Hematopoietic multipotent progenitor cell treated with erythropoietin and hydrocortisone succinate and interleukin-3 and kit ligand, for 4 days (in vitro differentiated cells): ENCODE data around the gene HAO2.
"Not testable (repeated sequence)": the region's sequence is repeated elsewhere in the genome, so short reads cannot be mapped to it uniquely, and the experiment has no call there.

Experiments used
- DNase-seq: peaks from one replicate; pipeline ENCODE4 v3.0.0-alpha.2; 2015

Gene HAO2

DNA sequence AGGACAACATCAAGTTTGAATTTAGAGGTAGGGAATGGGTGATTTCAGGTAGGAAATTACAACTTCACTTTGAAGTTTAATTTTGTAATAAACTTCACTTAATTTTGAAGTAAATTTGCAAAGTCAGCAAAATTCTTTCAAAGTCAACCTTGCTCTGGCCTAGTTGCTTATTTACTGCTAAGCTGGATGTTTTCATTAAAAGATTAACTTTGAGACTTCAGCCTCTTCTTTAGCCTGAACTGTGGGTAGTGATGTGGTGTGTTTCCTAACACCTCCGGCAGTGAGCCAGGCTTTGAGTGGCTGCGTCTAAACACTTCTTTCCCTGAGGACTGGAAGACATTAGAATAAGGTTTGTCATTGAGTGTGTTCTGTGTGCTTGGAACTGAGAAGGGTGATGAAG, at the start of gene HAO2:
Gene HAO2, plus strand, starts transcription at position 232 of the 400 bp plus-strand sequence. CDS start 12,301 bp downstream, outside the sequence.
- DNase-seq, result no peak

DNA sequence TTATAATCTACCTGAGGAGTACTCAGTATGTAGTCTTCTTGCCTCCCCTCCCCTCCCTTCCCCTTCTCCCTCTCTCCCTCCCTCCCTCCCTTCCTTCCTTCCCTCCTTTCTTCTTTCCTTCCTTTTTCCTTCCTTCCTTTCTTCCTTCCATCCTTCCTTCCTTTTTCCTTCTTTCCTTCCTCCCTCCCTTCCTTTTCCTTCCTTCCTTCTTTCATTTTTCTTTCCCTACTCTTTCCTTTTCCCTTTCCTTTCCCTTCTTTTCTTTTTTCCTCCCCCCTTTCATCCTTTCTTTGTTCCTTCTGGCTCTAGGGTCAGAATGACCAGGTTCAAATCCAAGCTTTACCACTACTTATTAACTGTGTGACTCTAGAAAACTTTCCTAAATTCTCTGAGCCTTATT, 48.5 kb upstream of the HAO2 start:
- no peak for DNase-seq

DNA sequence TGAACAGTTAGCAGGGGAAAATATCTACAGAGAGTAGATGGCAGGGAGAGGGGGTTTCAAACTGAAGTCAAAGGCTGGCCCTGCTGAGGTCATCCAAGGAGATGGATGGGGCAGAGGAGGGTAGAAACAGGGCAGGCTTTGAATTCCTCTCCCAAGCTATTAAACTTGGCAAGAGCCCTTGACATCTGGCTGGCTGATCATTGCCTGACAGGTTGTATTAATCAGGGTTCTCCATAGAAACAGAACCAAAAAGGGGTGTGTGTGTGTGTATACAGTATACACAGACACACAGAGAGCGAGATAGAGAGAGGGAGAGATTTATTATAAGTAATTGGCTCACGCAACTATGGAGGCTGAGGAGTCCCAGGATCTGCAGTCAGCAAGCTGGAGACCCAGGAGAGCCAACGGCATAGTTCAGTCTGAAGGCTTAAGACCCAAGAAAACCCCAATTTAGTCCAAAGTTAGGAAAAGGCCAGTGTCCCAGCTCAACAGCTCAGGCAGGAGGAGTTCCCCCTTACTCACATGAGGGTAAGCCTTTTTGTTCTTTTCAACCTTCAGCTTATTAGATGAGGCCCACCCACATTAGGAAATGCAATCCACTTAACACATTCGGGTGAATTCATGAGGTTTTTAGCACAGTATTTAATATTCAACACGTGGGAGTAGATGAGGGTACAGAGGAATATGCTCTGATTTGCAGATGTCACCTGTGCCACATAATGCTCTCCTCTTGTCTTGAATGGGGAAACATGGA, 46.7 kb upstream of the HAO2 start:
- DNase-seq, result no peak

DNA sequence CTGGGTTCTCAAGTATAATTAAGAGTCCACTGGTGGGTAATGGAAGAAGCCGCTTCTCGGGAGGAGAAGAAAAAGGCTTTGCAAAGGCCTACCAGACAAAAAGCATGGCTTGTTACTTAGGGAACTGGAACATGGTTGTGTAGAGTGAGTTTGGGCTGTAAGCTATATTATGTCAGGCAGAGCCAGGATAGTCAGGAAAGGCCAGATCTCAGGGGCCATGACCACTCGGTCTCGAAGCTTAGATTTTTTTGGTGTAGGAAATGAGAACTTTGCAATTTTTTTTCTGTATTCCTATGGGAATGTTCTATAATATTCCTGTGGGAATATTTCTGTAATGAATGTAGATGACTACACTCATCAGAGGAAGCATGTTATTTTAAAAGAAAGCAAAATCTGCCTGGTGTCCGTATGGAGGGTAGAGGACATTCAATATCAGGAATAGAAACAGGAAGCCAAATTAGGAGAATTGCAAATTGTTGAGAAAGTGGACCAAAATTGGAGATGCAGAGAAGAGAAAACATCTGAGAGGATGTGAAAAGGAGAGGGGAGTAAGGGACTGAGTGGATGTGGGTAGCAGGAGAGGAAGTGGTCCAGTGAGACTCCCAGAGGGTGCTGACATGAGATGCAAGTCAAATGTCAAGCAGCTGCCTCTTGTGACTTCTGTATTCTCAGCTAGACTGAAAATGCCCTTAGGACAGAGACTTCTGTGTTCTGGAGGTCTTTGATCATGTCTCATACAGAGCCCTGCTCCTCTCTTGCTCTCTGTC, 45.2 kb upstream of the HAO2 start:
- peak; percentile 22 for DNase-seq

DNA sequence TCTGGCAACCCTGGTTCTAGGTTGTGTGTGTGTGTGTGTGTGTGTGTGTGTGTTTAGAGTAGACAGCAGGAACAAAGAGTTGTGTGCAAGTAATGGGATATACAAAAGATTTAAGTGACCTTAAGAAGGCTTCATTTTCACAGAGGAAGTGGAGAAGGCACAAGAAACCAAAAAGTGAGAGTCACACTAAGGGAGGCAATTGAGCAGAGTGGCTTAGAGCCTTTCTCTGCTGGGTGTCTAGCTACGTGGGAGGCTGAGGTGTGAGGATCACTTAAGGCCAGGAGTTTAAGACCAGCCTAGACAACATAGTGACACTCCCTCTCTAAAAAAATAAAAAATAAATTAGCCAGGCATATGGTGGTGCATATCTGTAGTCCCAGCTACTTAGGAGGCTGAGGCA, 44.4 kb upstream of the HAO2 start:
- DNase-seq, result no peak

DNA sequence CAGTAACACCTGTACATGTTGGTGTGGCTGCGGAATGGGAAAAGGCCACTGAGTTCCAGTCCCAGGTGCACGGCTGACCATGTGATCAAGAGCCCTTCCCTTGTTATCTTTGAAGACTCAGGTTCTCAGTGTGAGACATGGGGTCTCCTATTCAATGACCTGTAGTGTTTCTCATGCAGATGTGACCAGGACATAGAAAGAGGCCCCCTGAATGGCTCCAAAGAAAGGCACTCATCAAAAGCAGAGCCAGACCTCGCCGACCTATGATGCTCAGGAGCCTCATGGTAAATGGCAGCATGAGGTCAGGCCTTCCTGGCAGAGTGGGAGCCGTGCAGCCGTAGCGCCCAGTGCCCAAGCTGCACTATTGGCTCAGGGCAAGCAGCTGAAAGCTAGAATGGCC, 42.3 kb upstream of the HAO2 start:
- no peak for DNase-seq

DNA sequence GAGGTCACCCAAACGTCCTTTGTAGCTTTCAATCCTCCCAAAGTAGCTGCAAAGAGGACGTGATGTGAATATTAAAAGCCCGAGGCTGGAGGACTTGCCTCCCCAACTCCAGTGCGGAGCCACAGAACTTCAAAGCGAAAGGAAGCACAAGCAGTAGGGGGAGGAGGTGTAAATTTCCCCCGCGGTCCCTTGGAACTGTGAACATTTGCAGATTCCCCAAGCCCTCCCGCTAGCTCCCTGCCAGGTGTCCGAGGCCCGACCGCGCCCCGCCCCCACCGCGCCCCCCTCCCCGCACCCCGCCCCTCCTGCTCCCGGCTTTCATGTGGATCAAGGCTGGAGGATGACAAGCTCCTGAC, 41.5 kb upstream of the HAO2 start:
- peak; percentile 3 for DNase-seq

DNA sequence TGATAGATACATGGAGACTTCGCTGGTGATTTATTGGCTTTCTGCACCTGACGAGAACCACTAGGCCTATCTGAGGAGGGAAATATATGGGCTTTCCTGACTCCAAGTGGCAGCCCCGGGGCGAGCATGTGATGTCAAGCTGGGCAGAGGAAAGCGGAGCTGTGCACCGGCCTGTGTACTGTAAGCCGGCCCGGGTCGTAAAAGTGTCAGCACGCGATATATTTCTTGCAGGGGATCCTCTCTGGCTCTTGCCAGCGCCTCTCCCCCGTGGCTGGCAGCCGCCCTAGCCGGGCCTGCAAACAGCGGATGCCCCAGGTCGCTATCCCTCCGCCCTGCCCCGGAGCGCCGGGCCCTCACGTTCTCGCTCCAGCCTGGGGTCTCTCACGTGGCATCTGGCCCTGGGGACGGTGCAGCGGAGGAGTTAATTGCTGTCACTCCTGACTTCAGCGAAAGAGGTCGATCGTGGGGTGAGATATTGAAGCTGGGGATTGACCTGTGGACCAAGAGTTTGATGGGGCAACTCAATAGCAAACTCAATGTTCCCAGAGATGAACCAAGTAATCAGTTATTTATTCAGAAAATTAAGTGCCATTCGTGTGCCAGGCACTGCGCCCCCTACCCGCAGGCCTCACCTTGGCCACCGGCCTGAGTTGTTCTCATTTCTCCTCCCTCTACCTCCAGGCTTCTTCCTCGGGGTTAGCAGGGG, 41.0 kb upstream of the HAO2 start:
- peak; percentile 53 for DNase-seq

DNA sequence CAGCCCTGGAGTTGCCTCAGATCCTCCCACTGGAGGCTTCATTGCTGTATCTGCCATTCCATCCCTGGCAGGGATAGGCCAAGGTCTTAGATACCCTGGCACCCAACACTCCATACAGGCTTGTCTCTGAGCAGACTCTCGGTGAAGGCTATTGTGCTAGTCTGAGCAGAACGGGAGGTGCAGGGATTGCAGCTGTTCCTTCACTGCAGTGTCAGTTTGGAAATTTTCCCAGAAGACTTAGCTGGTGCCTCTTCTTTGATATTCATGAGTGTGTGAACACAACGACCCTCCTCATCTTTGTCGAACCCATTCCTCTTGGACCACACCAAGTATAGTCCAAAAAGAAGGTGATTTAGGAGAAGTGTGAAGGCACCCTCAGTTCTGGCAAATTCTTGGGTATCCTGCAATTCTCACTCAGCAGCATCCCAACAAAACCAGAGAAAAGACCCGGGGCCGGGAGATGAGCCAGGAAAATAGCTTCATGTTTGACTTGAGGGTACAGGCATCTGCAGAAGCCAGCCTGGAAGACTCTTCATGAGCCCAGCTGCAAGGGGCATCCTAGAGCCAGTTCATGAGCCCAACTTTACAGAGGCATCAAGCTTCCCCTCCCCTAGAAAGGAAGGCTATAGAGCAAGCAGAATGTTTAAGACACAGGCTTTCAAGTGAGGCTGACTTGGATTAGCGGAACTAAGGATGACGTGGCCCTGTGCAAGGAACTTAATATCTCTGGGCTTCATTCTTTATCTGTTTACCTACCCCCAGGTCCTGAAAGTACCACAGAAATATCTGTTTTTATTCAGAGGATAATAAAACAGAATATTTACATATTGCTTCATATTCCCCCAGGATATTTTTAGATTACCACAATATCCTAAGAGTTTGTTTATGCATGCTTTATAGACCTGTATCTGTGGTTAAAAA, 38.8 kb upstream of the HAO2 start:
- DNase-seq, result no peak

DNA sequence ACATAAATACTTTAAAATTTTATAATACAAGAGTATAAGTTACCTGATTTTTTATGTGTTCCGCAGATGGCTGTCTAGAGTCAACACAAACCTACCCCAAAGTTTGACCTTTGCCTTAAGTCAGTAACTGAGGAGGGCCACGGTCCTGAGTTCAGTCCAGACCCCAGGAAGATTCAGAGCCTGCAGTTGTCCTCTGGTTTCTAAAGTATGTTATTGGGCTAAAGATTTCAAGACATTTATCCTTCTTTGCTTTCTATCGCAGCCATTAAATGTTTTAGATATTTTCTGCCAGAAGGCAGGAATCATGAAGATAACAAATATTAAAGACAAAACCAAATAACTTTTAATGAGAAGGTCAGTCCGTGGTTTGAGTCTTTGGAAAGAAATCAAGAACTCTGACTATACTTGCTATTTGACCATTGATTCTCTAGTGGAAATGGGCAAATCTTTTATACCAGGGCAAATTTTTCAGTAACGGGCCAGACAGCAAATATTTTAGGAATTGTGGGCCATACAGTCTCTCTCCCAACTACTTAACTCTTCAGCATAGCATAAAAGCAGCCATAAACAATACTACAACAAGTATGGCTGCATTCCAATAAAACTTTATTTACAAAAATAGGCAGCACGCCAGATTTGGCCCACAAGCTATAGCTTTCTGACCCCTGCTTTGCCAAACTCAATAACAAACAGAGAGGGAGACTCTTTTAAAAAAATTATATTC, 38.0 kb upstream of the HAO2 start:
- no peak for DNase-seq

DNA sequence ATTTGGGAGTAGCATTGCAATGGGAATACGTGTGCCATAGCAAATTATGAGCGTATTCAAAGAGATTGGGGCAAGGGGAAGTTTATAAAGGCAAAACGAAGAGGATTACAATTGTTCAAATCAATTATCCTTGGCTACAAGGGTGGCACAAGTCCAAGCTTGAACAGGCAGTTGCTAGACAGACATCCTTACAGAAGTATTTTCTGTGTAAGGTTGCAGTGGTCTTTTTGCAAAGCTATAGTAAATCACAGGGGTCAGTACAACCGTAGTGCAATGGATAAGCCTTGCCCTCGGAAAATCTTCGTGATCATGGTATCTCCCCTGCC, 37.4 kb upstream of the HAO2 start:
- DNase-seq, result no peak

DNA sequence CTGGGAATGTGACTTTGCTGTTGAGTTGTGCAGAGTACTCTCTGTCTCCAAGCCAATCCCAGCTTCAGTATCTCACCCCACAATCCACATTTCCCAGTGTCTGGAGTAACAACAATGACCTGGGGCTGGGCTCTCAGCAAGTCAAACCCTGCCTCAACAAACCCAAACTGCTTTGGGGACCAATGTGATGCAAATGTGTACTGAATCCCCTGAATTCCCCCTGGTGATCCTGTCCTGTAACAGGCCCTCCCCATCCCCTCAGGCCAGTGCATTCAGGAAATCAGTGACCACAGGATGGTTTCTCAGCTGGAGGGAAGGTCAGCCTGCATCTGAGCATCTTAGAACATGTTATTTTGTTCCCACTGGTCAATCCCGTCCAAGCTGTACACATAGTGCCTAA, 36.7 kb upstream of the HAO2 start:
- DNase-seq, result no peak

DNA sequence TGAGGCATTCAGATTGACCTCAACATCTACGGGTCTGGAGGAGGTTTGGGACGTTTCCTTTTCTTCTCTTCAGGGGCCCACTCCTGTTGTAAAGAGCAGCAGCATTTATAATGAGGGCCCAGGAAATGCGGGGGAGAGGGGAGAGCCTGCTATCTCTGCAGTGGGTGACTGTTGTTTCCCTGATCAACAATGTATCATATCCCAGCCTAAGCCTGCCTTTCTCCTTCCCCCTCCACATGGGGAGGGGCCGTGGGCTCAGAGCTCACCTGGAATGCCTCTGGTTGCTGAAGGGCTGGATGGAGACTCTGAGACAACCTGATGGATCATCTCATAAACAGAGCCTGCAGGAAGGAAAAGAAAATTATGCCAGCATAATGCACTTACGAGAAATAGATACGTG, 36.0 kb upstream of the HAO2 start:
- no peak for DNase-seq

DNA sequence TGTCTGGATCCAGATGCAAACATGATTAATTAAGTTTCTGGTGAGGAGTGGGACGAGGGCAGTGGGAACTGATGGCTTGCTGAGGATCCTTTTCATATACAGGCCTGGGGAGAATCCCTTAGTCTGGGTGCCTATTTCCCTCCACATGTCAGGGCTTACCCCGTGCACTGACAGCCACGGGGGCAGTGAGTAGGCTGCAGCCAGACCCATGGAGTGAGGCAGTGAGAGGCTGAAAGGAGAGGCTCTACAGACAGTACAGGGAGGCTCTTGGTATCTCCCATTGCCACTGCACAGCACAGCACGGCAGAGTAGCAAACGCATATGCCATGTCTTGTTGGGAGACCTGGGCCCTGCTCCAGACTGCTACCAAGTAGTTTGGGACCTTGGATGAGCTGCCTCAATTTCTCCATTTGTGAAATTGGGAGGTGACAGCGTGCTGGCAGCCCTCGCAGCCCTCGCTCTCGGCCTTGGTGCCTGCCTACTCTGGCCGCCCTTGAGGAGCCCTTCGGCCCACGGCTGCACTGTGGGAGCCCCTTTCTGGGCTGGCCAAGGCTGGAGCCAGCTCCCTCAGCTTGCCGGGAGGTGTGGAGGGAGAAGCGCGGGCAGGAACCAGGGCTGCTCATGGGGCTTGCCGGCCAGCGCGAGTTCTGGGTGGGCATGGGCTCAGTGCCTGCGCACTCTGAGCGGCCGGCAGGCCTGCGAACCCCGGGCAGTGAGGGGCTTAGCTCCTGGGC, 35.3 kb upstream of the HAO2 start:
- no peak for DNase-seq

DNA sequence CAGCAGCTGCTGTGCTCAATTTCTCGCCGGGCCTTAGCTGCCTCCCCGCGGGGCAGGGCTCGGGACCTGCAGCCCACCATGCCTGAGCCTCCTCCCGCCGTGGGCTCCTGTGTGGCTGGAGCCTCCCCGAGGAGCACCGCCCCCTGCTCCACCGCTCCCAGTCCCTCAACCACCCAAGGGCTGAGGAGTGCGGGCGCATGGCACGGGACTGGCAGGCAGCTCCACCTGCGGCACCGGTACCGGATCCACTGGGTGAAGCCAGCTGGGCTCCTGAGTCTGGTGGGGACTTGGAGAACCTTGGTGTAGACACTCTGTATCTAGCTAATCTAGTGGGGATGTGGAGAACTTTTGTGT, 34.7 kb upstream of the HAO2 start:
- DNase-seq, result not testable (repeated sequence)

DNA sequence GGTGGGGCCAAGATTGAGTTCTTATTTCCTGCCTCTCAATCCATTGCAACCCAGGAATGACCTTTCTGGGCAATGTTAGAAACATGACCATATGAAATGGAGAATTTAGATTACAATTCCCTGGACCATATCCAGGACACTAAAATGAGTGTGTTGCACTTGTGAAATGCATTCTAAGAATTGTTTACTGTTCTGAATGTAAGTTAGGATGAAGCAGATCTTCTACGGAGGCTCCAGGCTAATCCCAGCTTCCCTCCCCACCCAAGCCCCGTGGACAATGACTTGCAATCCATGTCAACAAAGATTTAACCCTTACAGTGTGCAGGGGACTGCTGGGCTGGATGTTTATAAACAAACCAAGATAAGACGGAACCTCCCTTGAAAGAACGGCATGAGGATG, 31.7 kb upstream of the HAO2 start:
- no peak for DNase-seq

DNA sequence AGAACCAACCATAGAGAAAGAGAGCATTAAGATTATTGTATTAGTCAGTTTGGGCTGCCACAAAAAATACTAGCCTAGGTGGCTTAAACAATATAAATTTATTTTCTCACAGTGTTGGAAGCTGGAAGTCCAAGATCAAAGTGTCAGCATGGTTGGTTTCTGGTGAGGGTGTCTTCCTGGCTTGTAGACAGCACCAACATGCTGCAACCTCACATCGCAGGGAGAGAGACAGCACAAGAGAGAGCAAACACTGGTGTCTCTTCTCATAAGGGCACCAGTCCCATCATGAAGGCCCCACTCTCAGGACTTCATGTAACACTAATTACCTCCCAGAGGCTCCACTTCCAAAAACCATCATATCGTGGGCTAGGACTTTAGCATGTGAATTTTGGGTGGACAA, 30.6 kb upstream of the HAO2 start:
- no peak for DNase-seq

DNA sequence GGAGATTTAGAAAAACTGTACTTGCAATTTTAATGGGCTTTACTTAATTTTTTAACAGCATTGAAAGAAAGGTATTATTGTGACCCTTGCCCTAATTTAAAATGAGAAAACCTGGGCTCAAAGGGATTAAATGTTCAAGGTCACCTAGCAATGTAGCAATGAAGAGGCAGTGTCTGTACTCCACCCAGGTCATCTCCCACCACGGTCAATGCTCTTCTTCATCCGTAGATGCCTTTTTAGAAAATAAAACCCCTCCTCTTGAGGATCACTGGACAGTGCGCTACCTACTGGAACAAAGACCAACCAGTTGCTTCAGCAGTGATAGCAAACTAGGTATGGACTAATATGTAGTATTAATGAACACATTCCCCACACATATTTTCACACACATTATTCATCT, 29.8 kb upstream of the HAO2 start:
- no peak for DNase-seq

DNA sequence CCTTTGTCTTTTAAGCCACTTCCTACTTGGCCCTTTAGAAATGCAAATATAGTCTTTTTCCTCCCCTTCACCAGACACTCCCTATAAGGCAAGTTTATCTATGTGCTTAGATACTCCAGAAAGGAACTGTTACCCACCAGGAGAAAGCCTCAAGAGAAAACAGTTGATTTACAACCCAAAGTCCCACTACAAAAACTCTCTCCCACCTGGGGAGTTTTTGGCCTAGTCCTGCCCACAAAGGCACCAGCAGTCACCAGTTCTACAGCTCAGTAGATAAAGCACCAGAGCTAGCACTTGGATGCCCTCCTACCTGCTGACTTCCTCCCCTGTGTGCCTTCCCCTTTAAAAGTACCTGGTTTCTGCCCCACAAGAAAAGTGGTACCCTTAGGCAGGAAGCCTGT, 27.7 kb upstream of the HAO2 start:
- DNase-seq, result no peak

DNA sequence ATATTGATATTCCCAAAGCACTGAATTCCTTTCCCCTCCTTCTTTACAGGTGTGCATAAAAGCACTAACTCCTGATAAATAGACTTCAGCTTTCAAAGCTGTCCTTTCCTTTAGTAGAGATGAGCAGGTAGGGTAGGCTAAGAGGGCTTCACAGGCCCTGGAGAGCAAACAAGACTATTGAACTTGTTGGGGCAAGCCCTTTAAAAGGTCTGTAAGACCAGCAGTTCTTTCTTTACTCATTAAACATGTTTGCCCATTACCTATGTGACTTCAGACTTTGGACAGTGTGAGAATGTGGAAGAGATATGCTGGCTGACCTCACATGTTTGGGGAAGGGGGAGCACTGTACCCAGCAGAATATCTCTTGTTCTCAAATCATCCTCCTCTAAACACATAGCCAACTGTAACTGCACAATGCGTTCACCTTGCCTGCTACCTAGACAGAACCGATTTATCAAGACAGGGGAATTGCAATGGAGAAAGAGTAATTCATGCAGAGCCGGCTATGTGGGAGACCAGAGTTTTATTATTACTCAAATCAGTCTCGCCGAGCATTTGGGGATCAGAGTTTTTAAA, 27.1 kb upstream of the HAO2 start:
- no peak for DNase-seq

DNA sequence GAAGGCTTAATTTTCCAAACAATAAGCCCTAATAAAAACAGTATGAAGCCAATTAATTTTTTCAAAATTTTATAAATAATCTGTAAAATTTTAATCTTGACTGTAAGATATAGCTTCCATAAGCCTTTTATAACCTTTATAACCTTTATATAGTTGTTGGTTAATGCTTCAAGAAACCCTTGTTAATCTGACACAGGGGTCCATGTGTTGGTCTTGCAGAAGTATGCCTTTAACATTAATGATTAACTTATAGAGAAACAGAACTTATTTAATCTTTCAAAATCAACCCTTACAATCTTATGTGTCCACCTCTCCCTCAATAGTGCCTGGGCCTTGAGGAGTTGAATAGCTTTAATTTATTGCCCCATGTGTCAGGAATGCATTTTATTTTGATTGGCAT, 23.2 kb upstream of the HAO2 start:
- no peak for DNase-seq
